RWPE2 (cell line): ENCODE measurements around the gene FAM167B.

ENCODE experiments used
- ATAC-seq: fragments of 200-7000 bp; cut with Tn5 transposase; 3 replicates; pipeline ENCODE4 v1.9.1; 2021; ENCODE audit warnings: low read depth
- DNase-seq: peaks from one replicate; pipeline ENCODE4 v3.0.0-alpha.2; 2020; ENCODE audit warnings: low spot score
- H3K27ac ChIP-seq: fragments of 450-650 bp; 2 replicates; pipeline ENCODE4 v1.5.1; 2017; ENCODE audit warnings: mild to moderate bottlenecking; ENCODE audit not compliant: poor library complexity, severe bottlenecking
- H3K27me3 ChIP-seq: fragments of 250-450 bp; sonication (Bioruptor Pico); 2 replicates; pipeline ENCODE4 v1.5.1; 2021; ENCODE audit warnings: mild to moderate bottlenecking, moderate library complexity; ENCODE audit not compliant: insufficient read depth, poor library complexity, severe bottlenecking
- H3K36me3 ChIP-seq: fragments of 250-450 bp; sonication (Bioruptor Pico); 2 replicates; pipeline ENCODE4 v1.5.1; 2020; ENCODE audit warnings: low read depth, mild to moderate bottlenecking, moderate library complexity
- H3K4me1 ChIP-seq: fragments of 250-450 bp; sonication (Bioruptor Pico); 2 replicates; pipeline ENCODE4 v1.5.1; 2021; ENCODE audit warnings: mild to moderate bottlenecking, moderate library complexity; ENCODE audit not compliant: insufficient read depth, poor library complexity, severe bottlenecking
- H3K4me3 ChIP-seq: fragments of 250-450 bp; sonication (Bioruptor Pico); 2 replicates; pipeline ENCODE4 v1.5.1; 2021; ENCODE audit warnings: mild to moderate bottlenecking, moderate library complexity; ENCODE audit not compliant: severe bottlenecking
- H3K9me3 ChIP-seq: fragments of 250-450 bp; sonication (Bioruptor Pico); 2 replicates; pipeline ENCODE4 v1.5.1; 2021; ENCODE audit warnings: mild to moderate bottlenecking, moderate library complexity; ENCODE audit not compliant: severe bottlenecking
- CTCF ChIP-seq: fragments of 450-650 bp; IDR thresholded peaks from one replicate; pipeline ENCODE4 v1.5.1; 2017; ENCODE audit warnings: mild to moderate bottlenecking, moderate library complexity; ENCODE audit not compliant: poor library complexity, severe bottlenecking

Gene FAM167B

DNA sequence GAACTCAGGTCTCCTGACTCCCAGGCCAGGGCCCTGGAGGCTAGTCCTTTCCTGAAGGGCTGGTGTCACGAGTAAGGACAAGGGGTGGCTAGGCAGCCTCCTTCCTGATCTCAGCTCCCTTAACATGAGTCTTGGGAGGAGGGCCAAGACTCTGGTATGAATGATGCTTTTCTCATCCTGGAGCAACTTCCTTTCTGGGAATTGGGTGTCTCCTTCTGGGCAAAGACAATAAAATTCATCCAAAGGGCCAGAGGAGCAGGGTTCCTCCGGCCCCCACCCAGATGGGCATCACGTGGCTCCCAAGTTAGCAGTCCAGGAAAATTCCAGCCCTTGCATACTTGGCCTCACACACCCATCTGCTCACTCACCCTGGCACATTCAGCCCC lies at the start of gene FAM167B:
Gene FAM167B, plus strand, starts transcription at position 335 of the 386 bp plus-strand sequence. CDS start 200 bp downstream, outside the sequence.
- no peak within 1 kb of the TSS for H3K4me3 ChIP-seq
- peak within 1 kb of the TSS; percentile 46 for H3K27ac ChIP-seq
- H3K36me3 ChIP-seq = no peaks in the 10 kb centered on the region
- TF ChIP-seq CTCF = no peak
- no peaks in the 10 kb centered on the region for H3K9me3 ChIP-seq
- ATAC-seq (peak; percentile 31; the same call in 2 of the 3 replicates), DNase-seq (no peak)
- H3K4me1 ChIP-seq = peaks cover 20% of the 10 kb centered on the region
- H3K27me3 ChIP-seq = no peaks in the 10 kb centered on the region

DNA sequence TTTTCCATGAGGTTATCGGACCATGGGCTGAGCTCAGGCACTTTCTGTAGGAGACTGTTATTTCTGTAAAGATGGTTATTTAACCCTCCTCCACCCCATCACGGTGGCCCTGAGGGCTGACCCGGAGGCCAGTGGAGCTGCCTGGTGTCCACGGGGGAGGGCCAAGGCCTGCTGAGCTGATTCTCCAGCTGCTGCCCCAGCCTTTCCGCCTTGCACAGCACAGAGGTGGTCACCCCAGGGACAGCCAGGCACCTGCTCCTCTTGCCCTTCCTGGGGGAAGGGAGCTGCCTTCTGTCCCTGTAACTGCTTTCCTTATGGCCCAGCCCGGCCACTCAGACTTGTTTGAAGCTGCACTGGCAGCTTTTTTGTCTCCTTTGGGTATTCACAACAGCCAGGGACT lies 49.2 kb upstream of the FAM167B start:
- H3K36me3 ChIP-seq = peaks cover 42% of the 10 kb centered on the region
- no peaks in the 10 kb centered on the region for H3K9me3 ChIP-seq
- no peak overlapping the region for H3K4me3 ChIP-seq
- H3K27me3 ChIP-seq = no peaks in the 10 kb centered on the region
- H3K4me1 ChIP-seq = no peaks in the 10 kb centered on the region
- H3K27ac ChIP-seq = no peak overlapping the region
- DNase-seq (no peak), ATAC-seq (no peak)
- TF ChIP-seq CTCF = no peak

GRCh38 chr1:32198237-32199042 lies 48.6 kb upstream of the FAM167B start:
- Histone ChIP-seq H3K9me3 (no peaks in the 10 kb centered on the region), H3K4me3 (no peak overlapping the region), H3K36me3 (peaks cover 36% of the 10 kb centered on the region), H3K4me1 (no peaks in the 10 kb centered on the region), H3K27ac (no peak overlapping the region), H3K27me3 (no peaks in the 10 kb centered on the region)
- DNase-seq = no peak
- no peak for TF ChIP-seq CTCF
- ATAC-seq = no peak

DNA sequence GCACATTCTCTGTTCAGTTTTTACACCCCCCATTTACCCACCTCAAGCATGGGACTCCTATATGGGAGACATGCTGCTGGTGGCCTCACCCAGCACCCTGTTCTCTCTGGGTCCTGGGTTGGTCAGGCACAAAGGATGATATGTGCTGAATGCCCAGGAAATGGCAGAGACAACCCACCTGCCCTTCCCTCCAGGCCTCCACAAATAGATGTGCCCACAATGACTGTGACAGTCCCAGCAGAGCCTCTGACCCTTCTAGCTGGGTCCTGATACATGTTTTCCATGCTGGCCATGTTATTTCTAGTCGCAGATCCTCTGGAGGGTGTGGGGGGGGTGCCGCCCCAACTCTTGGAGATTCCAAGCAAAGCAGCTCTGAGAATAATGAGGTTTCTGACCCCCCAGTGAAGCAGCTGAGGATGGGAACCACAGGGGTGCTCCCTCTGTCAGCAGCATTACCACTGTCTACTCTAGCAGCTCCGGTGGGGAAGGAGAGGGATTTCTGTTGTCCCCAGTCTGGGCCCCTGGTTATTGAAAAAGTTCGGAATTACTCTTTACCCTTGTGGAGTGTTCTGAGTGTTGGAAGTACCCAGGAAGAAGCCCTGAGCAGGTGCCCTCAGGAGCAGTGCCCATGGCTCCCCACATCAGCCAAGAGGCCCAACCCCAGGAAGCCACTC lies 47.8 kb upstream of the FAM167B start:
- no peak for DNase-seq

More for the DNA sequence above, 47.8 kb upstream of the FAM167B start:
- no peak for TF ChIP-seq CTCF
- Histone ChIP-seq H3K4me1 (no peaks in the 10 kb centered on the region), H3K27me3 (no peaks in the 10 kb centered on the region), H3K27ac (peak overlapping the region; percentile 18), H3K36me3 (peaks cover 28% of the 10 kb centered on the region), H3K9me3 (no peaks in the 10 kb centered on the region), H3K4me3 (no peak overlapping the region)
- ATAC-seq = no peak
